GM19238 (cell line): ENCODE data around the gene RNF17.
A peak's percentile ranks its signal among the peaks of the same experiment; 100 is the strongest.

Source experiments
- DNase-seq: peaks from one replicate; pipeline ENCODE4 v3.0.0; 2011; ENCODE audit warnings: low spot score; ENCODE audit not compliant: insufficient read length

The RNF17 gene

GRCh38 chr13:24894277-24894971 is 130.5 kb downstream of the RNF17 start:
- no peak for DNase-seq

- no peak for DNase-seq
Measured at GRCh38 chr13:24894972-24895300, 131.0 kb downstream of the RNF17 start.

GRCh38 chr13:24896061-24896460 is 132.1 kb downstream of the RNF17 start:
- no peak for DNase-seq

GRCh38 chr13:24897293-24897692 is 133.3 kb downstream of the RNF17 start:
- no peak for DNase-seq

- no peak for DNase-seq
Measured at GRCh38 chr13:24899601-24900000, 135.6 kb downstream of the RNF17 start.

GRCh38 chr13:24900507-24900906 is 136.5 kb downstream of the RNF17 start:
- DNase-seq = no peak

GRCh38 chr13:24905242-24905641 is 141.3 kb downstream of the RNF17 start:
- DNase-seq = no peak

GRCh38 chr13:24906268-24906667 is 142.3 kb downstream of the RNF17 start:
- DNase-seq = no peak

- DNase-seq = no peak
Measured at GRCh38 chr13:24910502-24911132, 146.6 kb downstream of the RNF17 start.

GRCh38 chr13:24911133-24911908 is 147.4 kb downstream of the RNF17 start:
- no peak for DNase-seq

- no peak for DNase-seq
Measured at GRCh38 chr13:24916464-24916863, 152.5 kb downstream of the RNF17 start.

GRCh38 chr13:24921003-24921402 is 157.0 kb downstream of the RNF17 start:
- no peak for DNase-seq

- DNase-seq = no peak
Measured at GRCh38 chr13:24921881-24922280, 157.9 kb downstream of the RNF17 start.

- peak; percentile 9 for DNase-seq
Measured at GRCh38 chr13:24922387-24922744, 158.4 kb downstream of the RNF17 start.

- peak; percentile 70 for DNase-seq
Measured at GRCh38 chr13:24922745-24923591, 159.0 kb downstream of the RNF17 start.

- no peak for DNase-seq
Measured at GRCh38 chr13:24925318-24926231, 161.6 kb downstream of the RNF17 start.

GRCh38 chr13:24927810-24928404 is 163.9 kb downstream of the RNF17 start:
- no peak for DNase-seq

GRCh38 chr13:24929196-24929595 is 165.2 kb downstream of the RNF17 start:
- DNase-seq = no peak
